Duodenal mucosa (tissue), 2 donors: ENCODE measurements around the gene RABGGTB.
"Not testable (repeated sequence)": the region's sequence is repeated elsewhere in the genome, so short reads cannot be mapped to it uniquely, and the experiment has no call there.

ENCODE experiments used
- H3K27ac ChIP-seq: one replicate; pipeline ENCODE4 v1.7.0; 2013; ENCODE audit warnings: low read depth, low read length
- H3K27me3 ChIP-seq, 2 donors: one replicate each; pipeline ENCODE4 v1.7.0; 2013; ENCODE audit warnings: low read length in 2 of 2, control low read depth in 1 of 2; ENCODE audit not compliant: insufficient read depth in 2 of 2, control insufficient read depth in 1 of 2
- H3K36me3 ChIP-seq, 2 donors: one replicate each; pipeline ENCODE4 v1.7.0; 2013; ENCODE audit warnings: low read length in 2 of 2, control low read depth in 1 of 2; ENCODE audit not compliant: insufficient read depth in 2 of 2, control insufficient read depth in 1 of 2
- H3K4me1 ChIP-seq, 2 donors: one replicate each; pipeline ENCODE4 v1.7.0; 2013; ENCODE audit warnings: low read length in 2 of 2, control low read depth in 1 of 2; ENCODE audit not compliant: insufficient read depth in 2 of 2, control insufficient read depth in 1 of 2
- H3K4me3 ChIP-seq, 2 donors: one replicate each; pipeline ENCODE4 v1.7.0; 2013; ENCODE audit warnings: low read length in 2 of 2, low read depth in 1 of 2
- H3K9ac ChIP-seq, 2 donors: one replicate each; pipeline ENCODE4 v1.7.0; 2013; ENCODE audit warnings: low read length in 2 of 2, low read depth in 1 of 2
- H3K9me3 ChIP-seq, 2 donors: one replicate each; pipeline ENCODE4 v1.7.0; 2013; ENCODE audit warnings: low read length in 2 of 2, control low read depth in 1 of 2; ENCODE audit not compliant: control insufficient read depth in 1 of 2

RABGGTB gene

DNA sequence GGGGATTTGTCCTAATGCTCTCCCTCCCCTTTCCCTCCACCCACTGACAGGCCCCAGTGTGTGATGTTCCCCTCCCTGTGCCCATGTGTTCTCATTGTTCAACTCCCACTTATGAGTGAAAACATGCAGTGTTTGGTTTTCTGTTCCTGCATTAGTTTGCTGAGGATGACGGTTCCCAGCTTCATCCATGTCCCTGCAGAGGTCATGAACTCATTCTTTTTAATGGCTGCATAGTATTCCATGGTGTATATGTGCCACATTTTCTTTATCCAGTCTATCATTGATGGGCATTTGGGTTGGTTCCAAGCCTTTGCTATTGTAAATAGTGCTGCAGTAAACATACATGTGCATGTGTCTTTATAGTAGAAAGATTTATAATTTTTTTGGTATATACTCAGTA is 37.5 kb downstream of the RABGGTB start:
- not testable (repeated sequence) for H3K36me3 ChIP-seq, H3K9ac ChIP-seq, H3K9me3 ChIP-seq, H3K4me3 ChIP-seq, H3K27ac ChIP-seq, H3K4me1 ChIP-seq, H3K27me3 ChIP-seq

DNA sequence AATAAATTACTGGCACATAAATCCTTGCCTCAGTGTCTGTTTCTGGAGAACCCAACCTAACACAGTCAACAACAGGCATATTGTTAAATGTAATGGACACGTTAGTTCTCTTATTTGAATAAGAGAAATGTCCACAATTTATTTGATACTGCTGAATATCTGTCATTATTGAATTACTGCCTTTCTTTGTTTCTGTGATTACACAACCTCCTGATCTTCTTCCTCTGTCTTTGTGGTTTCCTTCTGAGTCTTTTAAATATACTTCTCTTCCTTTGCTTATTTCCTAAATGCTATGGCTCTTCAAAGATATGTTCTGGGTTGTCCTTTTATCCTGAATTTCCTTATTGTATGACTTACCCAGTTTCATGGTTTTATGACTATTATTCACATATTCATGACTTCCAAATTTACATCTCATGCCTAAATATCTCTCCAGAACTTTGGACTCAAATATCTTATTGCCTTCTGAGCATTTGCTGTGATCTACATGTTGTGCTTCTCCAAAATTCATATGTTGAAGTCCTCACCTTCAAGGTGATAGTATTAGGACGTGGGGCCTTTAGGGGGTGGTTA is 50.6 kb downstream of the RABGGTB start:
- Histone ChIP-seq H3K9ac (no peak overlapping the region), H3K4me1 (no peaks in the 10 kb centered on the region), H3K27me3 (no peaks in the 10 kb centered on the region), H3K4me3 (no peak overlapping the region), H3K9me3 (no peaks in the 10 kb centered on the region), H3K27ac (no peak overlapping the region), H3K36me3 (no peaks in the 10 kb centered on the region)

- Histone ChIP-seq H3K9me3 (no peaks in the 10 kb centered on the region), H3K36me3 (no peaks in the 10 kb centered on the region), H3K27me3 (no peaks in the 10 kb centered on the region), H3K27ac (no peak overlapping the region), H3K4me3 (no peak overlapping the region), H3K4me1 (no peaks in the 10 kb centered on the region), H3K9ac (no peak overlapping the region)
Measured at GRCh38 chr1:75838079-75838478, 52.0 kb downstream of the RABGGTB start.

DNA sequence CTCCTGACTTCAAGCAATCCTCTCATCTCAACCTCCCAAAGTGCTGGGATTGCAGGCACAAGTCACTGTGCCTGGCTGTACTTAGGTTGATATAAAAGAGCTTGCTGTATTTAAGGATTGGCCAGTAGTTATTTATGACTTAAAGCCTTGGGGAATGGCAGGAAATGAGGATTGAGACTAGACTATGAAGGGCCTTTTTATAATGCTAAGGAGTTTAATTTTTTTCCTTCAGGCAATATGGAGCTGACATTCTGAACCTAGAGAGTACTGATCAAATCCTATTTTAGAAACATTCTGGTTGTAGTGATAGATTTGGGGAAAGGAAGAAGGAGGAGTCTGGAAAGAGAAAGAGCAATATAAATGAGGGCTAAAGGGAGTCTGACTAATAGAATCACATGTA is 55.4 kb downstream of the RABGGTB start:
- no peaks in the 10 kb centered on the region for H3K27me3 ChIP-seq
- H3K9me3 ChIP-seq: no peaks in the 10 kb centered on the region
- H3K4me3 ChIP-seq: no peak overlapping the region
- H3K4me1 ChIP-seq: no peaks in the 10 kb centered on the region
- H3K36me3 ChIP-seq: no peaks in the 10 kb centered on the region
- no peak overlapping the region for H3K27ac ChIP-seq
- no peak overlapping the region for H3K9ac ChIP-seq
